Pulmonary artery endothelial cell (primary cell): ENCODE data around the gene PIBF1. TPM values are rescaled to one million over a fixed set of nuclear protein-coding genes. Genes with fewer than 3 reads are reported as not detected.
"Not testable (repeated sequence)": the region's sequence is repeated elsewhere in the genome, so short reads cannot be mapped to it uniquely, and the experiment has no call there.

Experiments used
- DNase-seq: peaks from one replicate; pipeline ENCODE4 v3.0.0-alpha.2; 2011; ENCODE audit warnings: low read depth, low spot score
- total RNA-seq: library from RNA; depleted of rRNA; stranded (reverse); fragments of >200 nt; gene quantifications from 2 replicates; pipeline ENCODE4 v1.2.3, GENCODE V29; 2014

Gene PIBF1
- total RNA-seq, 1 donor from 2014 or later = 19.1 TPM

DNA sequence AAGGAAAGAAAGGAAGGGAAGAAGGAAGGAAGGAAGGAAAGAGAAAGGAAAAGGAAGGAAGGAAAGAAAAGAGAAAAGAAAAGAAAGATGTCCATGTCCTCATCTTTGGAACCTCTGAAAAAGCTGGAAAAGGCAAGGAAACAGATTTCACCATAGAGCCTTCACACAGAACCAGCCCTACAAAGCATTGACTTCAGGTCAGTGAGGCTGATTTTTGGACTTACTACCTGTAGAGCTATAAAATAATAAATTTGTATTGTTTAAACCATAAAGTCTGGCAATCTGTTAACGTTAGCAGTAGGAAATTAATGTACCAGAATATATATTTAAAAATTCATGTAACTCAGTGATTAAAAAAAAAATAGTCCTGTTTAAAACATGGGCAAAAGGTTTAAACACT lies 130.0 kb downstream of the PIBF1 start:
- no peak for DNase-seq

DNA sequence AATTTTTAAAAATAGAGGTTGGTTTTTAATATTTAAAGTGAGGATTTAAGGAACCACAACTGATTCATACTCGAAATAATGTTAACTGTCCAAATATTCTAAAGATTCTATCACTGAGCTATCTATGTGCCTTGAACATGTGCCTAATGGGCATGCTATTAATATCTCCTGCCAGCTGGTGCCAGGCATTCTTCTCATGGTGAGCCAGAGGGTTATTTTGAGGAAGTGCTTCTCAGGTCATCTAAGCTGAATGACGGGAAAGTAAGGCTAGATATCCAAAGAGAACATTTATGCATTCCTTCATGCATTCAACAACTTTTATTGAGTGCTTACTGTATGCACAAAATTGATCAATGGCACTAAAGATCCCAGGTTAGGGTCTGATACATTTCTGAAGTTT lies 138.2 kb downstream of the PIBF1 start:
- DNase-seq = no peak

DNA sequence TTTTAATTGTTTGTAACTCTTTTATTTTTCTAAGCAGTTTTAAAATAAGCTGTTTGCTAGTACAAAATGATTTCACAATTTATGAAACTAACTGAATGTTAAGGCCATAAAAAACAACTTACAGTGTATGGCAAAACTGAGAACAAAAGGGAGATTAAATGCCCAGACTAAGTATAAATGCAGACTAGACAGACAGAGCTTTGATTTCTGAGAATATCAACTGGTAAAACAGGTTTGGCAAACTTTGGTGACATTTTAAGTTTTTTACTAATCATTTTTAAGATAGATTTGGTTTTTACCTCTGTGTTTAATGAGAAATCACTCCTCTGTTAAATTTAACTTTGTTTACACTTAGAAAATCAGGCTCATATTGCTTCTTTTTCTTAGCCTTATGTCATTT lies 149.4 kb downstream of the PIBF1 start:
- no peak for DNase-seq

DNA sequence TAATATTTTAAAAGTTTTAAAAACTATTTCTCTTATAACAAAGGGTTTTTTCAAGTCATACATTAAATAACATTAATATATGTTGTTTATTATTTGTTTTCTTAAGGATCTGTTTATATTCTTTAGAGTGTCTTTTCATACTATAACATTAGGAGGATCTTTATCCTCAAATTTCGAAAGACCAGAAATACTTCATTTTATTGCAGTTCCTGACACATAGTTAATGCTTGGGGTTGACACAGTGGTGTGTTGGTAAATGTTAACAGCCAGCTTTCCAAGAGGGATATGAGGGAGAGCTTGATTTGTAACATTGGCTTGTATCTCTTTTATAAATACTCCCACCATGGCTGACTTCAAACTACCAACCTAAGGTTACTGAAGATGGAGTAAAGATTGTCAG lies 150.3 kb downstream of the PIBF1 start:
- no peak for DNase-seq

DNA sequence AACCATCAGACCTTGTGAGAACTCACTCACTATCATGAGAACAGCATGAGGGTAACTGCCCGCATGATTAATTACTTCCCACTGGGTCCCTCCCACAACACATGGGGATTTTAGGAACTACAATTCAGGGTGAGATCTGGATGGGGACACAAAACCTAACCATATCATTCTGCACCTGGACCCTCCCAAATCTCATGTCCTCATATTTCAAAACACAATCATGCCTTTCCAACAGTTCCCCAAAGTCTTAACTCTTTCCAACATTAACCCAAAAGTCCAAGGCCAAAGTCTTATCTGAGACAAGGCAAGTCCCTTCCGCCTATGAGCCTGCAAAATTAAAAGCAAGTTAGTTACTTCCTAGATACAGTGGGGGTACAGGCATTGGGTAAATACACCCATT lies 164.3 kb downstream of the PIBF1 start:
- not testable (repeated sequence) for DNase-seq

DNA sequence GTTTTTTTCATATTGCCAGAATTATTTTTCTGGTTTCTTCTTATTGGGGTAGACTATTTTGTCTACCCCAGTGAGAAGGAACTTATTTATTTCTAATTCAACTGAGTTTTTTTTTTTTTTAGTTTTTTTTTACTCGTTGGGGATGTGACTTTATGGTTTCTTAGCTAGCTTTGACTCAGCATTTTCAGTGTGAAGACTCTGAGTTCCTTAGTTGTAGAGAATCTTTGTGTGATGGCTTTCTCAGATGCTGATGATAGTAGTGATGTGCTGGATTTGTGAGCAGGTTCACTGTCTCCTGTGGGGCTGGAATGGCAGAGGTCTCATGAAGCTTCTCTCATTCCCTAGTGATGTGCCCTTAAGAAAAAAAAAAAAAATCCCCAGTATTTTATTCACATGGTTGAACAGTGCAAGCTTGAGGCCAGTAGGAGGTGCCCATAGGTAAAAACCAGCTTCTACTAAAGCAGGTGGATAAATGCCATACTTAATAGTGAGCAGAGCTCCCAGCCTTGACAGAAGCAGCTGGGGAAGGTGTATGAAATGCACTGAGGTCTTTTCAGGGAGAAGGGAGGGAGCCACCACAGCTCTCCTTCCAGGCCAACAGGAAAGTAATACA lies 170.7 kb downstream of the PIBF1 start:
- no peak for DNase-seq

DNA sequence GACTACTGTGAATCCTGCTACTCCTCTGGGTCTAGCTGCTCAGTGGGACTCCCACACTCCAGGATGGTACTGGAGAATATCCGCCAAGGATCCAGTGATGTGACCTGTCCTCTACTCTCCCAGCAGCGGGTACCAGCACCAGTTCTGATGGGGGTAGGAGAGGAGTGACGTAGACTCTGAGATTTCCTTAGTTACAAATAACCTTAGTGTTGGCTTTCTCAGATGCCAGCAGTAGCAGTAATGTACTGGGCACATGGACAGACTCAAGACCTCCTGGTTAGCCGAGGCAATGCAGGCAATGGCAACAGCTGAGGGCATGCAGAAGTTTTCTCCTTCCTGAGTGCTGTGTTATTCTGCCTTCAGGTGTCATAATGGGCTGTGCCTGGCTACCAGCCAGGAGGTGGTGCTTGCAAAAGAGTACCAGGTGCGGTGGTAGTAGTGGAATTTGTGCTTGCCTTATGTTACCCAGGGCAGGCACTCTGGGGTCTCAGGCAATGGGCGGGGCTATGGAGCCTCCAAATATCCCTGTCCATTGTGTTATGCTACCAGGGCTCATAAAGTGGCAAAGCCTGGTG lies 171.5 kb downstream of the PIBF1 start:
- no peak for DNase-seq

DNA sequence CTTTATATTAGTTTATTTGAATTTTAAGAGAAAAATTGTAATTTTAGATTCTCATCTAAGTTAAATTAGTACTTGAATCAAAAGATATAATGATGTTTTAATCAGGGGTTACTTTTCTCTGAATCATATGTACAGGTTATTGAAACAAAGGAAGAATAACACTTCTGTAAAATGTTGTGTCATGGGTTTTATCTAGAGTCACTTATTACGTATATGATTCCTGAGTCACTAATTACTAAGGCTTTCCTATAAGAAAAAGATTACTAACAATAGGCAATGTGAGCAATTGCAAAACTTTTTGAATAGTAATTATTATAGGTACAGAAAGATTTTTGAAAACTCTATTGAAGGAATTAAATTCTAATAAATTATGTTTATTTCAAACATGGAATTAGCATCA lies 177.7 kb downstream of the PIBF1 start:
- peak; percentile 11 for DNase-seq

DNA sequence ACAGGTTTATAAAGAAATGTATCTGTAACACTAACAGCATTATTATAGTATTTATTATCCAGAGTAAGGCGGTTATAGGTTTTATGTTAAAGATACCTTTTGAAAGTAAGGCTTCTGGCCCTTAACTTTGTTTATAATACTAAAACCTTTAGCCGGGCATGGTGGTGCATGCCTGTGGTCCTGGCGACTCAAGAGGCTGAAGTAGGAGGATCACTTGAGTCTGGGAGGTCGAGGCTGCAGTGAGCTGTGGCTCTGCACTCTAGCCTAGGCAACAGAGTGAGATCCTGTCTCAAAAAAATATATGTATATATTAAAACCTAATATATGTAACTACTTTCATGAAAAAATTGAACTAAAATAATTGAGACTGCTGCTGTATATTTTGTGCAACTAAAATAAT lies 178.2 kb downstream of the PIBF1 start:
- no peak for DNase-seq

DNA sequence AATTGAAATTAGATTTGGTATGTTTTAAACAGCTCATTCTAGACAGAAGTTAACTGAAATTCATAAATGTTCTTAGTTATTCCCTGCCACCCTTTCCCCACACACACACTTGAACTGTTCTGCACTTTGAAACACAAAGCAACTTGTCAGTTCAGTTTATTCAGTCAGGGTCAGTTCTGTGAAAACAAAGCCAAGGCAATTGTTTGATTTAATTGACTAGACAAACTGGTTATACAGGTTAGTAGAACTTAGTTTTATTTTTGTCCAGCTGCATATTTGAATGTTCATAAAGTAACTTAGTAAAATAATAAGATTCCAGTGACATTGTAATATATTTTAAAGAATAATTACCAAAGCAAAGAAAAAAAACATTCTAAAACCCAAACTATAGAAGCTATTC lies 178.6 kb downstream of the PIBF1 start:
- no peak for DNase-seq

DNA sequence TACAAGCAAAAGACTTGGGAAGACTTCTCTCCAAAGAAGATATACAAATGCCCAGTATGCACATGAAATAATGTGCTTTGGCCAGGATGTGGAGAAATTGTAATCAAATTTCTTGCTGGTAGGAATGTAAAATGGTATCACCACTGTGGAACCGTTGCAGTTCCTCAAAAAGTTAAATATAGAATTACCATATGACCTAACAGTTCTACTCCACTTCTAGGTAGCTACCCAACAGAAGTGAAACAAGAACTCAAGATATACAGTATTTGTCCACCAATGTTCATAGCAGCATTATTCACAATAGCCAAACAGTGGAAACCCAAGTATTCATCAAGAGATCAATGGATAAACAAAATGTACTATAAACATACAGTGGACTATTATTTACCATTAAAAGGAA lies 181.8 kb downstream of the PIBF1 start:
- DNase-seq = no peak

DNA sequence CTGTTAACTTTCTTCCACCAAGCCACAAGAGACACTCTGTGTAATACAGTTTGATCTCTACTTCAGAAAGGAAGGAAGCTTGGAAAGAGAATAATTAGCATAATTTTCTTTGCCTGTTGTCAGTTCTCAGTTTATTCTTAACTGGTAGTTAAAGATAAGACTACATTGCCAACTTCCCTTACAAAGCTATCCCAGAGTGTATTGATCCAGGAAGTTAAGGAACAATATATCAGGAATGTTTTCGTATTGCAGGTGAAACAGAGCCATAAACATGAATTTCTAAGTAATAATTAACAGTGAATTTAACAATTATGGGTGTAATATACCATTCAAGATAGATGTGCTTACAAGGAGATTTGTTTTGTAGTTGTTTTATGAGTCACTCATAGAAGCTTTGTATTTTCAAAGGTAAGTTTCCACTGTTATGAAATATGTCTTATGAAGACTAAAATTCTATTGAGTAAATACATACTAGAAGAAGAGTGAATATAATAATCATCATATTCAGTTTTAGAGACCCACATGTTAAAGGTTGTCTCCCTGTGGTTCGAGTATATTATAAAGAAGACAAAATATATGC lies 188.5 kb downstream of the PIBF1 start:
- DNase-seq = no peak

DNA sequence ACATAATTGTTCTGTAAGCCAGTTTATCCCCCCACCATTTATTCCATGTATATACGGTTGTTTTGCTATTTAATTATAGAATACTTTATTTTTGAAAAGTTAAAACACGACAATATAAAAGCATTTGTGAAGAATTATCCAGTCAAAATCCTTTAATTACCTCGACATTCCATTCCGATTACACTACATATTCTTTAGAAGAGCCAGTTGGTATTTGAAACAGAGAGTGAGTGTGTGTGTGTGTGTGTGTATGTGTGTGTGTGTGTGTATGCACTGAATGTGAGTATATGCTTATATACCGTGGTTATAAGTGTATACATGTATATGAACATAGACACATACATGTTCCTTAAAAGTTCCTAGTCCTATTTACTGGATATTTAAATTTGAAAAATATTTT lies 189.0 kb downstream of the PIBF1 start:
- DNase-seq = no peak

DNA sequence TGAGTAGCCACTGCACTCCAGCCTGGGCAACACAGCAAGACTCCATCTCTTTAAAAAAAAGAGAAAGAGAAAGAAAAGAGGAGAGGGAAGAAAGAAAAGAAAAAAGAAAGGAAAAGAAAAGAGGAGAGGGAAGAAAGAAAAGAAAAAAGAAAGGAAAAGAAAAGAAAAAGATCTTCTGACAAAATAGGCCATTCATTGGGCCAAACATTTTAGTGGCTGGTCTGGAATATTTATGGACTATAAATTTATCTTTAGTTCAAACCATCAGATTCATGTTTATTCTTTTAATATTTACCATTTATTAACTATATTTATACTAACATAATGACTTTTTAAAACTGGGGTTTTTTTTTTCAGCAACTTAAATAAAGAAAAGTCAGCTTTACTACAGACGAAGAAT lies 191.3 kb downstream of the PIBF1 start:
- no peak for DNase-seq

DNA sequence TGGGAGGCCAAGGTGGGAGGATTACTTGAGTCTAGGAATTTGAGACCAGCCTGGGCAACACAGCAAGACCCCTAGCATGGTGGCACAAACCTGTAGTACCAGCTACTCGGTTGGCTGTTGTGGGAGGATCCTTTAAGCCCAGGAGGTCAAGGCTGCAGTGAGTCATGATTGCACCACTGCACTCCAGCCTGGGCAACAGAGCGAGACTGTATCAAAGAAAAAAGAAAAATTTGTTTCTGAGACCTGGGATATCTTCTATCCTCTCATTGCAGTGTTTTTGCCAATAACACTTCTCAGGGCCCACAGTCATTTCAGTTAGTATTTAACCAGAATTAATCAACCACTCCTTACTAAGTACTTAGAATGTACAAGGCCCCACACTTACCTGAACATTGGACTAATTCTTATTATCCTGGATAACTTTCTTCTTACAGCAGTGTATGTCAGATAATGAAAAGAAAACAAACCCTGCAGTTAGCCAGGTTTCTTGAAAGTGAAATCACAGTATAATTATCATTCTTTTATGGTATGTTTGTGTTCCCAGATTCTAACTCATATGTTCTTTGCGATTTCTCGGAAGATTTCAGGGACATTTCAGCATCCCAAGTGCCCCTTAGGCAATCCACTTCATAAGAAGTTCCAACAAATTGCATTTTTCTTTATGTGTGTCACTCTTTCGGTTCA lies 201.3 kb downstream of the PIBF1 start:
- DNase-seq = no peak

DNA sequence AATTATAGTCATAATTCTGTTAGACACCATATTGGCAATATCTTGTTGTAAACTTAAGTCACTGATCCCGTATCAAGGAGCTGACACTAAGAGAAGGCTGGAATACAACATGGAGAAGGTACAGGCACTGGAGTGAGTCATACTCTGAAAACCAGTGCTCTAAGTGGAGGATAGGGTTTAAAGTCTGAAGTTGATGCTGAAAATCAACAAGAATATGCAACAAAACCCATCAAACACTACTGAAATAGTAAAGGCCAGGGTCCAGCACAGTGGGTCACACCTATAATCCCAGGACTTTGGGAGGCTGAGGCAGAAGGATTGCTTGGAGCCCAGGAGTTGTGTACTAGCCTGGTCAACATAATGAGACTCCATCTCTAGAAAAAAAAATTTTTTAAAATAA lies 203.7 kb downstream of the PIBF1 start:
- no peak for DNase-seq

DNA sequence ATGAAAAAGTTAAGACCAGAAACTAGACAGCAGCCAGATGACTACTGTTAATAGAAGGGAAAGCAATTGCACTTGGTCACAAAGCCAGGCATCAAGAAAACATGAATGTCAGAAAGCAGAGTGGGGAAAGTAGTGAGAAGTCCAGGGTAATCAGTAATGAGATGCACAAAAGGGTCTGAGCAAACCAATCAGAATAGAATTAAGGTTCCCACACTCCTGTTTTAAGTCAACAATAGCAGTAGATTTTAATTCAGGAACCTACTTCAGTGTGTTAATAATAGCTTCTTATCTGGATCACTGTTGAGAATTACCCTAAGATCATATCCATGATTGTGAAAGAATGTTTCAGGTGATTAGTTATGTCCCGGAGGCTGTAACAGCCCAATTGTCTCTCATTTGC lies 204.3 kb downstream of the PIBF1 start:
- DNase-seq = no peak

DNA sequence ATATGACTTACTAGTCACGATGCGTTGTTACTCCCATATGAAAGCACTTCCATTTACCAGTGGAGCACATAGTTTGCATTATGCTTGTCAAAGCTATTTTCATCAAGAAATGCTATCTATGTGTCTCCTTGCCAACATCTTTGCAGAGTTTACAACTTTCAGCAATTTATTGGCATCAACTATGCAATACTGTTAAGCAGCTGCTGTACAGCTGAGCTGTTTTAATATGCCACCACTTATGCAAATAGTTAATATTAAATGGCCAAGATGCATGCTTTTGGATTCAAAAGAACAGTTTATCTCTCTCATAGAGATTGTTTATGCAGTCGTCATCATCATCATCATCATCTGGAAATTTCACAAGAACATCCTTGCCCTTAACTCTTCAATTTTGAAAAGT lies 209.0 kb downstream of the PIBF1 start:
- no peak for DNase-seq

DNA sequence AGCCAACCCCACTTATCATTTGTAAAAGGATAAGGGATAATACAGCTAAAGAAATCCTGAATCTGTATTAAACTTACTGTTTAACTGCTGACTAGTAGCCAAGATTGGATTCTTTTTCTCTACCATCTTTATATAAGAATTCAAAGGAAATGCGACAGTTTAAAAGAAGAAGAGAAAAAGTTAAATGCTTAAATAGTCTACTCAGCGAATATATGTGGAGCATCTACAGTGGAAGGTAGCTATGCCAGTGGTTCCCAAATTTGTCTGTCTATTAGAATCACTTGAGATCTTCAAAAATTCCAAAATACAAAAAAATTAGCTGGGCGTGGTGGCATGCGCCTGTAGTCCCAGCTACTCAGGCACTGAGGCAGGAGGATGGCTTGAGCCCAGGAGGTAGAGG lies 216.1 kb downstream of the PIBF1 start:
- no peak for DNase-seq

DNA sequence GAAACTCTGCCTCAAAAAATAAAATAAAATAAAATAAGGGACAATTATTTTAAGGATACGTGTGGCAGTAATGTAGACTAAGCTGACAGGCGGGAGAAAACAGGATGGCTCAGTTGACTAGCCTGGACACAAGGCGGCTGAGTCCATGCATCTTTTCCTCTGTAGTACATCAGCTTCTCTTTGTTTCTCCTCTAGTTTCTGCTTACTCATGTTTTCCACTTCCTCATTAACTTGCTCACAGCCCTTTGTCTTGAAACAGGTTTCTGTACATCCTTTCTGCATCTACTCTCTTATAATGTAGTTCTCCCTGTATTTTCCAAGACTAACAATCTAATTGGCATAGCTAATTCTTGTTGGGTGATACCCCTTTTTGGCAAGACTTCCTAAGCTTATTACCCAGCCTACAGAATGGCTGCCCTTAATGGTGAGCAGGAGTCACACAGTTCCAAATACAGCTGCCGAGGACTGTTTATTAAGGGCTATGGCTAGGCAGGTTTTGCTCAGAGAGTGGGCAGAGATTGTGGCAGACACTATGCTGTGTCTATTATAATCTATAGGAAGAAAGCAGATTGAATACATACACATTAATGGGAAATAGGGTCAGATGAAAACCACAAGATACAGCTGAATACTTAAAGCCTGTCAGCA lies 218.2 kb downstream of the PIBF1 start:
- DNase-seq = peak; percentile 63

DNA sequence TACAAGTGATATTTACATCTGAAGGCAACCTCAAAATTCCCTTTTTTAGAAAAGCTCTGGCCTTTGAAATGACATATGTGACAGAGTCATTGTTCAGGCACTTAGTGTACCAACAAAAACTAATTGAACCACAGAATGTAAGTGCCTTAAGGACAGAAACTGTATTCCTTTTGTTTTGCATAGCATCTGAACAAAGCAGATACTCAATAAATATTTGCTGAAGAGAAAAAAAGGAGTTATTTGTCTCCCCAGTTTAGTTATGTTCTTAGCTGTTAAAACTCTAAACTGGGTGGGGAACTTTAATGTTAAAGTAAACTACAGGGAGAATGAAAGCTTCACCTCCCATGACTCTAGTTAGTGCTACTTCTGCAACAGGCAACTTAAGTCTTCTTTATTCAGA lies 220.0 kb downstream of the PIBF1 start:
- DNase-seq = no peak

DNA sequence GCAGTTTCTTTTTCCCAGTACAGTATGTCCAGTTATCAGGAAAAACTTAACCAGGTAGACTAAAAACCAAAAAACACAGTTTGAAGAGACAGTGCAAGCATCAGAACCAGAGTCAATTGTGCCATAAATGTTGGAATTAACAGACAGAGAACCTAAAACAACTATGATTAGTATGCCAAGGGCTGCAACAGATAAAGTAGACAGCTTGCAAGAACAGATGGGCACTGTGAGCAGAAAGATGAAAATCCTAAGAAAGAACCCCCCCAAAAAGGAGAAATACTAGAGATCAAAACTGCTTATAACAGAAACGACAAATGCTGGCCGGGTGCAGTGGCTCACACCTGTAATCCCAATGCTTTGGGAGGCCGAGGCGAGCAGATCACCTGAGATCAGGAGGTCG lies 229.8 kb downstream of the PIBF1 start:
- DNase-seq = no peak
